GM12878 (cell line): ENCODE data around the gene CRYGC. TPM values are rescaled to one million over a fixed set of nuclear protein-coding genes. Genes with fewer than 3 reads are reported as not detected.
"Not testable (repeated sequence)": the region's sequence is repeated elsewhere in the genome, so short reads cannot be mapped to it uniquely, and the experiment has no call there.

ENCODE experiments used
- ATAC-seq: fragments of 200-7000 bp; cut with Tn5 transposase; 3 replicates; pipeline ENCODE4 v1.9.1; 2020; ENCODE audit warnings: mild to moderate bottlenecking, moderate library complexity
- BruUV-seq: library from RNA; stranded (reverse); fragments of 400-500 nt; replicated peaks from 2 replicates; lab custom pipeline; 2021; lab: Mats Ljungman, UMichigan
- CTCF ChIA-PET: fragments of 300-600 bp; sonication (Branson Sonifier 250); formaldehyde crosslinking; extraction: SDS; loops from one replicate; lab custom pipeline; 2021; ENCODE audit warnings: inconsistent platforms; lab: Yijun Ruan, JAX
- POLR2A ChIA-PET: fragments of 350-600 bp; formaldehyde crosslinking; extraction: SDS; loops from one replicate; lab custom pipeline; 2021; ENCODE audit warnings: inconsistent platforms; lab: Charles Lee
- RAD21 ChIA-PET: fragments of 300-600 bp; sonication (Branson Sonifier 250); formaldehyde crosslinking; loops from one replicate; lab custom pipeline; 2023; ENCODE audit warnings: antibody characterized with exemption; ENCODE audit not compliant: unreplicated experiment; lab: Charles Lee
- SMC1A ChIA-PET: fragments of 300-600 bp; sonication (Branson Sonifier 250); formaldehyde crosslinking; loops from one replicate; lab custom pipeline; 2023; ENCODE audit not compliant: unreplicated experiment, uncharacterized antibody; lab: Charles Lee
- DNase-seq: peaks from one replicate; pipeline ENCODE4 v3.0.0-alpha.2; 2011; ENCODE audit warnings: low read depth, low spot score
- FAIRE-seq: peaks from 3 replicates; lab custom pipeline; 2011; peaks lifted over from hg19 to GRCh38; lab: Jason Lieb, UNC
- H2AFZ ChIP-seq: 2 replicates; pipeline ENCODE4 v1.6.0; 2011; ENCODE audit warnings: low read depth, low read length, control low read depth; ENCODE audit not compliant: control insufficient read depth
- H3K27ac ChIP-seq: 2 replicates; pipeline ENCODE4 v1.5.1; 2011; ENCODE audit warnings: control low read depth; ENCODE audit not compliant: control insufficient read depth, insufficient read depth
- H3K27me3 ChIP-seq, 2 experiments: replicated peaks in 1 of 2; 2 replicates each; pipeline versions ENCODE4 v1.6.0 to v1.6.1; 2011; ENCODE audit warnings: low read length in 1 of 2; ENCODE audit not compliant: control insufficient read depth in 2 of 2, insufficient read depth in 2 of 2
- H3K36me3 ChIP-seq, 2 experiments: 2 replicates each; pipeline ENCODE4 v1.5.1; 2011; ENCODE audit warnings: low read length in 1 of 2; ENCODE audit not compliant: control insufficient read depth in 2 of 2, insufficient read depth in 2 of 2
- H3K4me1 ChIP-seq: 2 replicates; pipeline ENCODE4 v1.6.1; 2011; ENCODE audit warnings: mild to moderate bottlenecking, low read length, moderate library complexity, mixed read lengths; ENCODE audit not compliant: control insufficient read depth, insufficient read depth
- H3K4me2 ChIP-seq: 2 replicates; pipeline ENCODE4 v1.6.0; 2011; ENCODE audit warnings: control low read depth; ENCODE audit not compliant: control insufficient read depth, insufficient read depth
- H3K4me3 ChIP-seq: fragments of 200-600 bp; sonication (generic); 2 replicates; pipeline ENCODE4 v1.5.1; 2016
- H3K79me2 ChIP-seq: 2 replicates; pipeline ENCODE4 v1.6.0; 2011; ENCODE audit warnings: low read length; ENCODE audit not compliant: control insufficient read depth, insufficient read depth
- H3K9ac ChIP-seq: 2 replicates; pipeline ENCODE4 v1.8.0; 2011; ENCODE audit warnings: low read length, control low read depth, mixed read lengths; ENCODE audit not compliant: control insufficient read depth, insufficient read depth
- H3K9me3 ChIP-seq: replicated peaks from 3 replicates; pipeline ENCODE4 v1.5.1; 2011; ENCODE audit warnings: mild to moderate bottlenecking, low read length; ENCODE audit not compliant: control insufficient read depth, insufficient read depth
- H4K20me1 ChIP-seq: 2 replicates; pipeline ENCODE4 v1.6.0; 2011; ENCODE audit not compliant: control insufficient read depth, insufficient read depth
- MEF2A ChIP-seq: IDR thresholded peaks from 2 replicates; pipeline ENCODE4 v1.6.1; 2011; ENCODE audit warnings: low read depth, mild to moderate bottlenecking, low read length, moderate library complexity; ENCODE audit not compliant: insufficient read depth
- MXI1 ChIP-seq: fragments of 150-350 bp; IDR thresholded peaks from 2 replicates; pipeline ENCODE4 v1.6.1; 2011; ENCODE audit warnings: low read depth, mild to moderate bottlenecking, inconsistent platforms, low read length, improper control_type of control experiment
- NFXL1 ChIP-seq: fragments of 450-650 bp; IDR thresholded peaks from 2 replicates; pipeline ENCODE4 v1.6.1; 2017; ENCODE audit warnings: antibody characterized with exemption, mild to moderate bottlenecking, borderline replicate concordance
- PKNOX1 ChIP-seq: fragments of 450-650 bp; IDR thresholded peaks from 2 replicates; pipeline ENCODE4 v1.6.1; 2016; ENCODE audit warnings: mild to moderate bottlenecking
- ZNF207 ChIP-seq: fragments of 450-650 bp; IDR thresholded peaks from 2 replicates; pipeline ENCODE4 v1.6.1; 2014; ENCODE audit warnings: antibody characterized with exemption, mild to moderate bottlenecking, borderline replicate concordance
- WGBS: methylation state at CpG from one replicate; pipeline ENCODE4 v1.1.6; 2016; ENCODE audit warnings: low lambda C conversion rate; ENCODE audit not compliant: insufficient replicate concordance, insufficient coverage; ENCODE audit errors: missing lambda C conversion rate; 5-methylcytosine and 5-hydroxymethylcytosine counted together
- in situ Hi-C: fragments of 300-500 bp; cut with MboI; formaldehyde crosslinking; loops from 9 replicates; pipeline ENCODE4 v1.14.3; 2018; ENCODE audit warnings: mixed read lengths
- intact Hi-C: fragments of 100-400 bp; cut with micrococcal nuclease; formaldehyde crosslinking; loops from one replicate; pipeline ENCODE4 v1.14.2; 2022; ENCODE audit not compliant: unreplicated experiment
- polyA plus RNA-seq, 11 experiments: library from polyadenylated mRNA; depleted of rRNA in 4 of 11; unstranded in 6 of 11; stranded (reverse) in 5 of 11; fragments of >200 nt; fragmentation: Nextera tagmentation in 4 of 11; fragmentation: Illumina TruSeq in 1 of 11; extraction: Ambion mirVana in 4 of 11; extraction: Trizol in 1 of 11; gene quantifications; 1 replicate in 1 of 11; 2 replicates in 10 of 11; pipeline versions ENCODE4 v1.2.1 to v1.2.3, GENCODE V29; 2011 to 2016; ENCODE audit warnings: inconsistent platforms in 2 of 11, missing spikeins in 2 of 11, low read depth in 1 of 11
- total RNA-seq, 4 experiments: library from RNA; depleted of rRNA in 3 of 4; stranded (reverse); fragments of >200 nt in 3 of 4; fragmentation: Illumina TruSeq in 1 of 4; extraction: Trizol in 1 of 4; gene quantifications; 2 replicates each; pipeline versions ENCODE4 v1.2.1 to v1.2.3, GENCODE V29; 2013 to 2021

The CRYGC gene
- total and polyA plus RNA-seq, 10 of the 15 experiments (the other 5 are each of a cell fraction or from before 2014, with no cell fraction given) = not detected

DNA sequence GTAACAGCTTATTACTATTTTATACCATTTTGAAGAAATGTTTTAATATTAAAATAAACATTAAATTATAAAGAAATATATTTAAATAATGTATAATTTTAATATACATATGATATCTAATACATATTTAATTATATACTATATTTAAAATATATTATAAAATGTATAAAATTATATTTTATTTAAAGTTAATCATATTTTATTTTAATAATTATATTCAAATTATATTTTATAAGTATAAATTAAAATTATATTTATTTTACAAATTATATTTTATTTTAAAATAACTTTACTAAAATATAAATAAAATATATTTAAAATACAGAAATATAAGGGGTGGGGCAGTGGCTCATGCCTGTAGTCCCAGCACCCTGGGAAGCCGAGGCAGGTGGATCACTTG, 7.4 kb downstream of the CRYGC start:
- ChIA-PET RAD21 (no interaction called here), POLR2A (no interaction called here), CTCF (no interaction called here), SMC1A (no interaction called here)
- no peak overlapping the region for H3K4me2 ChIP-seq
- no TSS peak for BruUV-seq
- no peak overlapping the region for H3K9ac ChIP-seq
- 42% methylated on average over 1 of the region's 1 CpG for WGBS
- in situ Hi-C loops (no loop called here), intact Hi-C loops (no loop called here)
- FAIRE-seq (no peak), ATAC-seq (no peak), DNase-seq (no peak)
- peaks cover 0 to 7% of the 10 kb centered on the region in 2 experiments; a peak in 1 of 4 replicates for H3K27me3 ChIP-seq
- no peaks in the 10 kb centered on the region for H3K4me1 ChIP-seq
- no peaks in the 10 kb centered on the region for H3K79me2 ChIP-seq
- no peaks in the 10 kb centered on the region for H3K36me3 ChIP-seq
- no peaks in the 10 kb centered on the region for H4K20me1 ChIP-seq
- H3K4me3 ChIP-seq = no peak overlapping the region
- H3K27ac ChIP-seq = no peak overlapping the region
- TF ChIP-seq MEF2A = no peak
- no peaks in the 10 kb centered on the region; the same call in 2 of the 3 replicates for H3K9me3 ChIP-seq
- H2AFZ ChIP-seq = no peak overlapping the region

DNA sequence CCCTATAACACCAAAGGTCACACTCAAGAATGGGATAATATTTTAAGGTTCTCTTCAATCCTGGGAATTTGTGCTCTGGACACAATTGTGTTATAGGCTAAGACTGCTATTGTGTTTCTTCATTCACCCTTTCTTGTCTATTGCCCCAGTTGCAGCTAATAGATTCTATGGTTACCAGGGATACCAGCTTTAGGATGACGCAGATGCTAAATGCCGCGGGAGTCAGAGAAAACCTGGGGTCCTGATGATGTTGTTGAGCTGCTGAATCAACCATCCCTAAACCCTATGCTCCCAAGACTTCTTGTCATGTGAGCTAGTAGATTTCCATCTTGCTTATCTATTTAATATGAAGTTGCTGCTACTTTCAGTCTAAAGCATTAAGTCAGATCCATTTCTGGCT, 10.7 kb downstream of the CRYGC start:
- ATAC-seq (no peak), DNase-seq (no peak), FAIRE-seq (no peak)
- Histone ChIP-seq H3K9me3 (no peaks in the 10 kb centered on the region), H3K27me3 (peaks cover 0 to 3% of the 10 kb centered on the region in 2 experiments; a peak in 1 of 4 replicates), H3K4me1 (no peaks in the 10 kb centered on the region), H3K36me3 (no peaks in the 10 kb centered on the region), H2AFZ (no peak overlapping the region), H4K20me1 (no peaks in the 10 kb centered on the region), H3K79me2 (no peaks in the 10 kb centered on the region), H3K4me2 (no peak overlapping the region), H3K27ac (no peak overlapping the region), H3K9ac (no peak overlapping the region), H3K4me3 (no peak overlapping the region)
- ChIA-PET CTCF (no interaction called here), RAD21 (no interaction called here), POLR2A (no interaction called here), SMC1A (interaction anchor here (1.1 kb wide), 1 partner anchor 212 kb away, joined by 3 read pairs; no protein-coding TSS in a partner anchor)
- TF ChIP-seq NFXL1 (no peak), MXI1 (no peak), ZNF207 (no peak), PKNOX1 (no peak)
- intact Hi-C loops = no loop called here
- in situ Hi-C loops = no loop called here
- no TSS peak for BruUV-seq
- 79% methylated on average over 3 of the region's 3 CpGs for WGBS

- H3K27ac ChIP-seq, BruUV-seq, CTCF ChIA-PET, H3K79me2 ChIP-seq, SMC1A ChIA-PET, H3K27me3 ChIP-seq, intact Hi-C loops, H4K20me1 ChIP-seq, H3K9ac ChIP-seq, H3K4me1 ChIP-seq, DNase-seq, FAIRE-seq, H3K4me2 ChIP-seq, POLR2A ChIA-PET, H3K4me3 ChIP-seq, H3K9me3 ChIP-seq, RAD21 ChIA-PET, H2AFZ ChIP-seq, ATAC-seq, H3K36me3 ChIP-seq, in situ Hi-C loops: not testable (repeated sequence)
- 44% methylated on average over 11 of the region's 11 CpGs for WGBS
Observed at GRCh38 chr2:208117390-208117789, 12.2 kb downstream of the CRYGC start.
